ENCODE data around the gene CEACAM1.
A peak's percentile ranks its signal among the peaks of the same experiment; 100 is the strongest.

The CEACAM1 gene

GRCh38 chr19:42528354-42529247 is at the start of gene CEACAM1:
Gene CEACAM1, minus strand, starts transcription at chr19:42528481. Its CDS starts 107 bp downstream, at chr19:42528374.
- Histone ChIP-seq H3K9me2 (replicated peaks; ENCODE audit: control insufficient read depth, low read length) (no peaks in the 10 kb centered on the region), H4K20me1 (ENCODE audit: control insufficient read depth, insufficient read depth, low read depth, low read length) (no peaks in the 10 kb centered on the region), H3F3A (ENCODE audit: control insufficient read depth, insufficient read depth) (no peaks in the 10 kb centered on the region), H3K4me1 (ENCODE audit: control insufficient read depth, low read length) (peaks cover 20% of the 10 kb centered on the region), H3K4me2 (ENCODE audit: low read length) (peak within 1 kb of the TSS; percentile 98), H3K9me3 (ENCODE audit: control insufficient read depth, insufficient read depth, low read length) (no peaks in the 10 kb centered on the region), H3K27ac (ENCODE audit: low read depth, low read length) (peak within 1 kb of the TSS; percentile 55), H3K4me3 (ENCODE audit: low read length) (peak within 1 kb of the TSS; percentile 74), H3K36me3 (ENCODE audit: control insufficient read depth, low read length) (no peaks in the 10 kb centered on the region), H3K79me2 (ENCODE audit: control insufficient read depth, low read length) (no peaks in the 10 kb centered on the region), H3K27me3 (ENCODE audit: control insufficient read depth, low read length) (no peaks in the 10 kb centered on the region)
- TF ChIP-seq EZH2phosphoT487 (IDR thresholded peaks at IDR 0.05; ENCODE audit: borderline replicate concordance, low read length) (no peak), CTCF (IDR thresholded peaks at IDR 0.05; ENCODE audit: low read depth, low read length, poor library complexity, severe bottlenecking) (no peak)

GRCh38 chr19:42577016-42577415 is 48.7 kb upstream of the CEACAM1 start:
- H3K4me2 ChIP-seq (ENCODE audit: low read length), result no peak overlapping the region

GRCh38 chr19:42576241-42576640 is 48.0 kb upstream of the CEACAM1 start:
- Histone ChIP-seq H4K20me1 (ENCODE audit: control insufficient read depth, insufficient read depth, low read depth, low read length) (no peaks in the 10 kb centered on the region), H3K4me1 (ENCODE audit: control insufficient read depth, low read length) (peaks cover 11% of the 10 kb centered on the region), H3K27ac (ENCODE audit: low read depth, low read length) (no peak overlapping the region), H3K4me3 (ENCODE audit: low read length) (no peak overlapping the region), H3K9me3 (ENCODE audit: control insufficient read depth, insufficient read depth, low read length) (no peaks in the 10 kb centered on the region), H3K36me3 (ENCODE audit: control insufficient read depth, low read length) (no peaks in the 10 kb centered on the region), H3K4me2 (ENCODE audit: low read length) (no peak overlapping the region), H3K9me2 (replicated peaks; ENCODE audit: control insufficient read depth, low read length) (no peaks in the 10 kb centered on the region), H3K79me2 (ENCODE audit: control insufficient read depth, low read length) (no peaks in the 10 kb centered on the region), H3K27me3 (ENCODE audit: control insufficient read depth, low read length) (peaks cover 9% of the 10 kb centered on the region; the same call in 1 of the 2 replicates), H3F3A (ENCODE audit: control insufficient read depth, insufficient read depth) (no peaks in the 10 kb centered on the region)
- TF ChIP-seq EZH2phosphoT487 (IDR thresholded peaks at IDR 0.05; ENCODE audit: borderline replicate concordance, low read length) (no peak), CTCF (IDR thresholded peaks at IDR 0.05; ENCODE audit: low read depth, low read length, poor library complexity, severe bottlenecking) (no peak)

More at GRCh38 chr19:42577016-42577415, 48.7 kb upstream of the CEACAM1 start:
- Histone ChIP-seq H3K4me3 (ENCODE audit: low read length) (no peak overlapping the region), H3F3A (ENCODE audit: control insufficient read depth, insufficient read depth) (no peaks in the 10 kb centered on the region), H3K9me2 (replicated peaks; ENCODE audit: control insufficient read depth, low read length) (no peaks in the 10 kb centered on the region), H3K36me3 (ENCODE audit: control insufficient read depth, low read length) (no peaks in the 10 kb centered on the region), H3K79me2 (ENCODE audit: control insufficient read depth, low read length) (no peaks in the 10 kb centered on the region), H3K4me1 (ENCODE audit: control insufficient read depth, low read length) (peaks cover 11% of the 10 kb centered on the region), H3K27me3 (ENCODE audit: control insufficient read depth, low read length) (peaks cover 9% of the 10 kb centered on the region; the same call in 1 of the 2 replicates), H4K20me1 (ENCODE audit: control insufficient read depth, insufficient read depth, low read depth, low read length) (no peaks in the 10 kb centered on the region), H3K27ac (ENCODE audit: low read depth, low read length) (no peak overlapping the region), H3K9me3 (ENCODE audit: control insufficient read depth, insufficient read depth, low read length) (no peaks in the 10 kb centered on the region)
- TF ChIP-seq CTCF (IDR thresholded peaks at IDR 0.05; ENCODE audit: low read depth, low read length, poor library complexity, severe bottlenecking) (no peak), EZH2phosphoT487 (IDR thresholded peaks at IDR 0.05; ENCODE audit: borderline replicate concordance, low read length) (no peak)

All from DOHH2 (cell line).